Smooth muscle cell (in vitro differentiated cells): ENCODE data around the gene COPA. TPM values are rescaled to one million over a fixed set of nuclear protein-coding genes. Genes with fewer than 3 reads are reported as not detected.

Experiments used
- DNase-seq: peaks from one replicate; lab custom pipeline; 2025; ENCODE audit not compliant: unreplicated experiment; lab: John Stamatoyannopoulos, UW
- H2AFZ ChIP-seq: fragments of 200-600 bp; sonication (generic); 2 replicates; pipeline ENCODE4 v1.6.0; 2016; ENCODE audit warnings: antibody characterized with exemption, low read depth, mild to moderate bottlenecking
- H3F3A ChIP-seq: fragments of 200-600 bp; sonication (generic); 2 replicates; pipeline ENCODE4 v1.6.0; 2017; ENCODE audit warnings: antibody characterized with exemption, low read depth
- H3K27ac ChIP-seq: fragments of 200-600 bp; sonication (generic); 2 replicates; pipeline ENCODE4 v1.5.1; 2016; ENCODE audit warnings: low read depth, mild to moderate bottlenecking
- H3K27me3 ChIP-seq: fragments of 200-600 bp; sonication (generic); 2 replicates; pipeline ENCODE4 v1.6.1; 2016; ENCODE audit warnings: low read depth, mild to moderate bottlenecking
- H3K36me3 ChIP-seq: fragments of 200-600 bp; sonication (generic); 2 replicates; pipeline ENCODE4 v1.5.1; 2016; ENCODE audit warnings: low read depth
- H3K4me1 ChIP-seq: fragments of 200-600 bp; sonication (generic); 2 replicates; pipeline ENCODE4 v1.5.1; 2016; ENCODE audit warnings: low read depth
- H3K4me2 ChIP-seq: fragments of 200-600 bp; sonication (generic); 2 replicates; pipeline ENCODE4 v1.6.0; 2016; ENCODE audit warnings: mild to moderate bottlenecking
- H3K4me3 ChIP-seq: fragments of 200-600 bp; sonication (generic); 2 replicates; pipeline ENCODE4 v1.5.1; 2016; ENCODE audit warnings: mild to moderate bottlenecking
- H3K79me2 ChIP-seq: fragments of 200-600 bp; sonication (generic); 2 replicates; pipeline ENCODE4 v1.6.0; 2016; ENCODE audit warnings: low read depth, mild to moderate bottlenecking
- H3K9ac ChIP-seq: fragments of 200-600 bp; sonication (generic); 2 replicates; pipeline ENCODE4 v1.6.0; 2016; ENCODE audit warnings: low read depth
- H3K9me3 ChIP-seq: fragments of 200-600 bp; sonication (generic); replicated peaks from 2 replicates; pipeline ENCODE4 v1.5.1; 2016; ENCODE audit warnings: low read depth
- H4K20me1 ChIP-seq: fragments of 200-600 bp; sonication (generic); 2 replicates; pipeline ENCODE4 v1.6.0; 2016; ENCODE audit warnings: low read depth
- CTCF ChIP-seq: fragments of 200-600 bp; sonication (generic); IDR thresholded peaks from 2 replicates; pipeline ENCODE4 v1.5.1; 2017; ENCODE audit warnings: borderline replicate concordance, mild to moderate bottlenecking, antibody characterized with exemption; ENCODE audit not compliant: insufficient read depth, poor library complexity, severe bottlenecking
- WGBS: methylation state at CpG from one replicate; pipeline ENCODE4 v1.1.7; 2016; ENCODE audit warnings: low lambda C conversion rate; 5-methylcytosine and 5-hydroxymethylcytosine counted together
- polyA plus RNA-seq: library from polyadenylated mRNA; unstranded; fragments of >200 nt; fragmentation: Nextera tagmentation; extraction: Ambion mirVana; gene quantifications from 2 replicates; pipeline ENCODE4 v1.2.1, GENCODE V29; 2016
- total RNA-seq: library from RNA; depleted of rRNA; stranded (reverse); fragments of >200 nt; gene quantifications from 2 replicates; pipeline ENCODE4 v1.2.3, GENCODE V29; 2014

COPA gene
- total and polyA plus RNA-seq, 2 experiments from 2014 or later: 171 to 196 TPM

GRCh38 chr1:160360227-160360695 is 17.2 kb upstream of the COPA start:
- Histone ChIP-seq H3K36me3 (peaks cover 5% of the 10 kb centered on the region), H4K20me1 (no peaks in the 10 kb centered on the region), H3K4me1 (peaks cover 16% of the 10 kb centered on the region), H3K4me2 (no peak overlapping the region), H3K27ac (no peak overlapping the region), H3K9me3 (no peaks in the 10 kb centered on the region), H3K4me3 (no peak overlapping the region), H3K79me2 (no peaks in the 10 kb centered on the region), H3K9ac (no peak overlapping the region), H2AFZ (no peak overlapping the region), H3F3A (no peaks in the 10 kb centered on the region), H3K27me3 (no peaks in the 10 kb centered on the region)
- no peak for TF ChIP-seq CTCF
- DNase-seq: no peak
- WGBS: 93% methylated on average over 8 of the region's 8 CpGs

- DNase-seq: no peak
- Histone ChIP-seq H3F3A (no peaks in the 10 kb centered on the region), H2AFZ (no peak overlapping the region), H3K4me1 (peaks cover 16% of the 10 kb centered on the region), H3K4me2 (no peak overlapping the region), H3K27me3 (no peaks in the 10 kb centered on the region), H3K9me3 (no peaks in the 10 kb centered on the region), H3K27ac (no peak overlapping the region), H3K36me3 (peaks cover 5% of the 10 kb centered on the region), H3K9ac (no peak overlapping the region), H4K20me1 (no peaks in the 10 kb centered on the region), H3K4me3 (no peak overlapping the region), H3K79me2 (no peaks in the 10 kb centered on the region)
- no peak for TF ChIP-seq CTCF
- 83% methylated on average over 9 of the region's 9 CpGs for WGBS
Observed at GRCh38 chr1:160359559-160360226, 16.6 kb upstream of the COPA start.

DNA sequence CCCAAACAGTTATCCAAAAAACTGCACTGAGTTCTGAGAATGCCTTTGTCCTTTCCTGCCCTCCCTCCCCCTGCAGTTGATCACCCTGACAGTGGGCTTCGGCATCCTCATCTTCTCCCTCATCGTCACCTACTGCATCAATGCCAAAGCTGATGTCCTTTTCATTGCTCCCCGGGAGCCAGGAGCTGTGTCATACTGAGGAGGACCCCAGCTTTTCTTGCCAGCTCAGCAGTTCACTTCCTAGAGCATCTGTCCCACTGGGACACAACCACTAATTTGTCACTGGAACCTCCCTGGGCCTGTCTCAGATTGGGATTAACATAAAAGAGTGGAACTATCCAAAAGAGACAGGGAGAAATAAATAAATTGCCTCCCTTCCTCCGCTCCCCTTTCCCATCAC is 15.0 kb upstream of the COPA start:
- no peak for TF ChIP-seq CTCF
- H3K9ac ChIP-seq: no peak overlapping the region
- no peak for DNase-seq
- peaks cover 5% of the 10 kb centered on the region for H3K36me3 ChIP-seq
- no peaks in the 10 kb centered on the region for H3K9me3 ChIP-seq
- H2AFZ ChIP-seq: no peak overlapping the region
- 98% methylated on average over 4 of the region's 4 CpGs for WGBS
- no peaks in the 10 kb centered on the region for H3K27me3 ChIP-seq
- no peak overlapping the region for H3K4me2 ChIP-seq
- H3K4me1 ChIP-seq: peaks cover 13% of the 10 kb centered on the region
- no peaks in the 10 kb centered on the region for H3K79me2 ChIP-seq
- H3F3A ChIP-seq: no peaks in the 10 kb centered on the region
- no peak overlapping the region for H3K27ac ChIP-seq
- no peaks in the 10 kb centered on the region for H4K20me1 ChIP-seq
- H3K4me3 ChIP-seq: no peak overlapping the region
